ENCODE measurements around the gene NDC1.

DNA sequence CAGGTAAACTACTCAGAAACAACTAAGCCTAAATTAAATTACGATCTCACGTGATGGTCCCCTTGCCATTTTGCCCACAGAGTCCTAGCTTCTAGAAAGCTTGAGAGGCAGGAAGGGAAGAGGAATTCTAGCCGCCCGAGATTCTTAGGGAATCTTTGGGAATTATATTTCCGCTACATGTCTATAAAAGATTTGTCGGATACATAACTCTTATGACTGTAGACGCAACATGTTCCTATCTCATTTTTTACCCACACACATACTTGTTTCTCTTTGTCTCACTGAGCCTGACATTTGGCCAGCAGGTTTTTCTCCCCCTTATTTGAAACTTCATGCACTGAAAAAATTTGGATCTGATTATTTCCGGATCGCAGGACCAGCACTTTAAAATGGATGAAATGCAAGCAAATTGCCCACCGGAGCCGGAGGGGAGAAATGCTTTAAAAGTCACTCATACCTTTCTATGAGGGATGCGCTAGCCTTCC, 104.6 kb downstream of the NDC1 start:
- TF ChIP-seq, protein P1, sequence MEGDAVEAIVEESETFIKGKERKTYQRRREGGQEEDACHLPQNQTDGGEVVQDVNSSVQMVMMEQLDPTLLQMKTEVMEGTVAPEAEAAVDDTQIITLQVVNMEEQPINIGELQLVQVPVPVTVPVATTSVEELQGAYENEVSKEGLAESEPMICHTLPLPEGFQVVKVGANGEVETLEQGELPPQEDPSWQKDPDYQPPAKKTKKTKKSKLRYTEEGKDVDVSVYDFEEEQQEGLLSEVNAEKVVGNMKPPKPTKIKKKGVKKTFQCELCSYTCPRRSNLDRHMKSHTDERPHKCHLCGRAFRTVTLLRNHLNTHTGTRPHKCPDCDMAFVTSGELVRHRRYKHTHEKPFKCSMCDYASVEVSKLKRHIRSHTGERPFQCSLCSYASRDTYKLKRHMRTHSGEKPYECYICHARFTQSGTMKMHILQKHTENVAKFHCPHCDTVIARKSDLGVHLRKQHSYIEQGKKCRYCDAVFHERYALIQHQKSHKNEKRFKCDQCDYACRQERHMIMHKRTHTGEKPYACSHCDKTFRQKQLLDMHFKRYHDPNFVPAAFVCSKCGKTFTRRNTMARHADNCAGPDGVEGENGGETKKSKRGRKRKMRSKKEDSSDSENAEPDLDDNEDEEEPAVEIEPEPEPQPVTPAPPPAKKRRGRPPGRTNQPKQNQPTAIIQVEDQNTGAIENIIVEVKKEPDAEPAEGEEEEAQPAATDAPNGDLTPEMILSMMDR (IDR thresholded peaks at IDR 0.05): no peak
- TF ChIP-seq POLR2A (IDR thresholded peaks at IDR 0.05): no peak
- no peak for TF ChIP-seq EP300 (IDR thresholded peaks at IDR 0.05; ENCODE audit: low read depth)

Measured in transverse colon (tissue), 3 donors.